Measurements from ENCODE around the gene SPDYE3. TPM values are rescaled to one million over a fixed set of nuclear protein-coding genes. Genes with fewer than 3 reads are reported as not detected.

The SPDYE3 gene
- total and polyA plus RNA-seq, 4 donors, result 0.07 to 1.7 TPM; not detected in 2

- TF ChIP-seq REST (IDR thresholded peaks at IDR 0.05) (no peak), FOXA1 (IDR thresholded peaks at IDR 0.05) (no peak), JUND (IDR thresholded peaks at IDR 0.05) (no peak), CTCF (IDR thresholded peaks at IDR 0.05; ENCODE audit: low read depth, low read length, missing input control) (no peak)
Observed at GRCh38 chr7:100367676-100368613, 60.4 kb downstream of the SPDYE3 start (continued).

GRCh38 chr7:100369105-100369504 lies 61.6 kb downstream of the SPDYE3 start:
- H3K9ac ChIP-seq (ENCODE audit: low read depth in 1 of 2, low read length in 2 of 2), result no peak overlapping the region
- TF ChIP-seq REST (IDR thresholded peaks at IDR 0.05) (no peak), ATF3 (IDR thresholded peaks at IDR 0.05) (no peak), HNF4G (IDR thresholded peaks at IDR 0.05) (no peak), SP1 (IDR thresholded peaks at IDR 0.05) (no peak), ZBTB33 (IDR thresholded peaks at IDR 0.05) (no peak), GABPA (IDR thresholded peaks at IDR 0.05 in 1 of 2, conservative IDR thresholded peaks at IDR 0.05 in 1 of 2) (no peak), NR2F2 (IDR thresholded peaks at IDR 0.05) (no peak), TAF1 (conservative IDR thresholded peaks at IDR 0.05) (no peak), MAX (IDR thresholded peaks at IDR 0.05) (no peak), RXRA (IDR thresholded peaks at IDR 0.05) (no peak), JUND (IDR thresholded peaks at IDR 0.05) (no peak), RAD21 (IDR thresholded peaks at IDR 0.05) (no peak), FOXA1 (IDR thresholded peaks at IDR 0.05) (no peak), CTCF (IDR thresholded peaks at IDR 0.05; ENCODE audit: low read depth, low read length, missing input control) (no peak), FOXA2 (IDR thresholded peaks at IDR 0.05) (no peak), YY1 (IDR thresholded peaks at IDR 0.05) (no peak), EGR1 (IDR thresholded peaks at IDR 0.05; ENCODE audit: low read depth in 2 of 2) (no peak), HNF4A (conservative IDR thresholded peaks at IDR 0.05) (no peak)
- peaks cover 0 to 5% (median 0%) of the 10 kb centered on the region in 4 donors for H3K36me3 ChIP-seq (ENCODE audit: control insufficient read depth in 4 of 4, insufficient read depth in 3 of 4, low read depth in 1 of 4, low read length in 3 of 4)
- no peaks in the 10 kb centered on the region for H3K4me1 ChIP-seq (ENCODE audit: control insufficient read depth in 4 of 4, insufficient read depth in 4 of 4, low read length in 3 of 4)
- H3K4me3 ChIP-seq (ENCODE audit: low read depth in 1 of 3, low read length in 3 of 3), result no peak overlapping the region
- 73% methylated on average over 6 of the region's 6 CpGs for WGBS
- H3K27me3 ChIP-seq (ENCODE audit: control insufficient read depth in 4 of 4, insufficient read depth in 4 of 4, low read length in 3 of 4), result no peaks in the 10 kb centered on the region
- no peak for DNase-seq (ENCODE audit: low spot score)
- H3K27ac ChIP-seq (ENCODE audit: low read depth in 1 of 2, low read length in 2 of 2), result peak overlapping the region; percentile 51 to 64
- H3K9me3 ChIP-seq (ENCODE audit: control insufficient read depth in 4 of 4, low read length in 3 of 4), result no peaks in the 10 kb centered on the region
